ENCODE data around the gene PRSS33.

- no peak for TF ChIP-seq CTCF (IDR thresholded peaks at IDR 0.05)
- TF ChIP-seq NFE2L2 (conservative IDR thresholded peaks at IDR 0.05; ENCODE audit: low read length) = no peak
- no peak for TF ChIP-seq BCL3 (IDR thresholded peaks at IDR 0.05)
- TF ChIP-seq CEBPB (IDR thresholded peaks at IDR 0.05) = no peak
- no peak for TF ChIP-seq RAD21 (conservative IDR thresholded peaks at IDR 0.05 in 1 of 2, IDR thresholded peaks at IDR 0.05 in 1 of 2)
- TF ChIP-seq POLR2A (IDR thresholded peaks at IDR 0.05; ENCODE audit: low read length) = no peak
- no peak for TF ChIP-seq ZFP36 (IDR thresholded peaks at IDR 0.05; ENCODE audit: borderline replicate concordance, partially characterized antibody)
- TF ChIP-seq TP53 (CRISPR knock-in tag; IDR thresholded peaks at IDR 0.05) = no peak
- TF ChIP-seq CHD2 (IDR thresholded peaks at IDR 0.05; ENCODE audit: low read length, partially characterized antibody) = no peak
- no peak for TF ChIP-seq ZNF302 (CRISPR knock-in tag; IDR thresholded peaks at IDR 0.05)
These were observed 18.8 kb downstream of the PRSS33 start for GRCh38 chr16:2768403-2769089.
